GM23338 (cell line): ENCODE data around the gene PARP3. TPM values are rescaled to one million over a fixed set of nuclear protein-coding genes. Genes with fewer than 3 reads are reported as not detected.

ENCODE experiments used
- ATAC-seq: fragments of 200-7000 bp; cut with Tn5 transposase; 3 replicates; pipeline ENCODE4 v1.9.1; 2020
- DNase-seq: peaks from one replicate; pipeline ENCODE4 v3.0.0-alpha.2; 2015; ENCODE audit warnings: low spot score
- H2AFZ ChIP-seq: fragments of 200-600 bp; sonication (generic); 2 replicates; pipeline ENCODE4 v1.8.0; 2016; ENCODE audit warnings: antibody characterized with exemption, mild to moderate bottlenecking, moderate library complexity
- H3F3A ChIP-seq: fragments of 200-600 bp; sonication (generic); replicated peaks from 2 replicates; pipeline ENCODE4 v1.8.0; 2017; ENCODE audit warnings: antibody characterized with exemption, mixed run types, low read depth
- H3K27ac ChIP-seq: fragments of 200-600 bp; sonication (generic); 2 replicates; pipeline ENCODE4 v1.6.1; 2016; ENCODE audit warnings: low read depth
- H3K27me3 ChIP-seq: fragments of 200-600 bp; sonication (generic); 2 replicates; pipeline ENCODE4 v1.8.0; 2016; ENCODE audit warnings: mild to moderate bottlenecking, mixed run types, moderate library complexity; ENCODE audit not compliant: insufficient read depth
- H3K36me3 ChIP-seq: fragments of 200-600 bp; sonication (generic); 2 replicates; pipeline ENCODE4 v1.8.0; 2016; ENCODE audit warnings: mild to moderate bottlenecking; ENCODE audit not compliant: insufficient read depth
- H3K4me1 ChIP-seq: fragments of 200-600 bp; sonication (generic); 2 replicates; pipeline ENCODE4 v1.8.0; 2016; ENCODE audit warnings: mild to moderate bottlenecking, moderate library complexity; ENCODE audit not compliant: insufficient read depth
- H3K4me2 ChIP-seq: fragments of 200-600 bp; sonication (generic); 2 replicates; pipeline ENCODE4 v1.7.1; 2017; ENCODE audit warnings: mixed run types
- H3K4me3 ChIP-seq: fragments of 200-600 bp; sonication (generic); 2 replicates; pipeline ENCODE4 v1.6.1; 2016; ENCODE audit warnings: mixed run types
- H3K79me2 ChIP-seq: fragments of 200-600 bp; sonication (generic); replicated peaks from 2 replicates; pipeline ENCODE4 v1.8.0; 2017; ENCODE audit warnings: mild to moderate bottlenecking; ENCODE audit not compliant: insufficient read depth
- H3K9me2 ChIP-seq: fragments of 200-600 bp; sonication (generic); 2 replicates; pipeline ENCODE4 v1.8.0; 2017; ENCODE audit not compliant: insufficient read depth
- H4K20me1 ChIP-seq: fragments of 200-600 bp; sonication (generic); replicated peaks from 2 replicates; pipeline ENCODE4 v1.8.0; 2017; ENCODE audit warnings: mild to moderate bottlenecking; ENCODE audit not compliant: insufficient read depth
- H3K27ac Mint-ChIP-seq: 2 replicates; pipeline ENCODE4 v1.8.0; 2020; ENCODE audit warnings: inconsistent platforms, mild to moderate bottlenecking, moderate library complexity, mixed read lengths
- H3K27me3 Mint-ChIP-seq: 3 replicates; pipeline ENCODE4 v1.8.0; 2022; ENCODE audit warnings: low read depth, mild to moderate bottlenecking, moderate library complexity, mixed read lengths, inconsistent platforms; ENCODE audit not compliant: insufficient read depth, poor library complexity
- H3K36me3 Mint-ChIP-seq: 3 replicates; pipeline ENCODE4 v1.8.0; 2021; ENCODE audit warnings: low read depth, mild to moderate bottlenecking, inconsistent platforms, moderate library complexity, mixed read lengths
- H3K4me1 Mint-ChIP-seq: 3 replicates; pipeline ENCODE4 v1.8.0; 2020; ENCODE audit warnings: mild to moderate bottlenecking, inconsistent platforms, mixed read lengths
- H3K4me3 Mint-ChIP-seq: 3 replicates; pipeline ENCODE4 v1.8.0; 2021; ENCODE audit warnings: moderate library complexity, mild to moderate bottlenecking, inconsistent platforms, mixed read lengths
- H3K9me3 Mint-ChIP-seq: 3 replicates; pipeline ENCODE4 v1.8.0; 2020; ENCODE audit warnings: moderate library complexity, mild to moderate bottlenecking, inconsistent platforms, mixed read lengths
- CREB1 ChIP-seq: fragments of 250-450 bp; sonication (Bioruptor Pico); IDR thresholded peaks from 2 replicates; pipeline ENCODE4 v1.5.0; 2020; ENCODE audit warnings: low read depth, mild to moderate bottlenecking, moderate library complexity
- ETS1 ChIP-seq: IDR thresholded peaks from 2 replicates; pipeline ENCODE4 v1.6.1; 2016; ENCODE audit warnings: antibody characterized with exemption
- EZH2 ChIP-seq: fragments of 200-600 bp; sonication (generic); IDR thresholded peaks from one replicate; pipeline ENCODE4 v1.8.0; 2017; ENCODE audit warnings: antibody characterized with exemption, mild to moderate bottlenecking, low read depth; ENCODE audit not compliant: unreplicated experiment
- NANOG ChIP-seq: IDR thresholded peaks from 2 replicates; pipeline ENCODE4 v1.6.1; 2016; ENCODE audit warnings: antibody characterized with exemption, borderline replicate concordance
- STAT1 ChIP-seq: IDR thresholded peaks from one replicate; pipeline ENCODE4 v1.6.1; 2016; ENCODE audit warnings: antibody characterized with exemption; ENCODE audit not compliant: unreplicated experiment
- polyA plus RNA-seq: library from polyadenylated mRNA; unstranded; fragments of >200 nt; fragmentation: Nextera tagmentation; extraction: Ambion mirVana; gene quantifications from 2 replicates; pipeline ENCODE4 v1.2.1, GENCODE V29; 2016
- total RNA-seq: library from RNA; depleted of rRNA; stranded (reverse); fragments of >200 nt; shearing (Covaris generic); gene quantifications from 2 replicates; pipeline ENCODE4 v1.2.3, GENCODE V29; 2014
- TF ChIP-seq, protein P1 (sequence below): fragments of 250-450 bp; sonication (Bioruptor Pico); IDR thresholded peaks from 2 replicates; pipeline ENCODE4 v1.5.0; 2020; ENCODE audit warnings: mild to moderate bottlenecking, moderate library complexity
- TF ChIP-seq, protein P2 (sequence below): IDR thresholded peaks from one replicate; pipeline ENCODE4 v1.6.1; 2018; ENCODE audit warnings: antibody characterized with exemption; ENCODE audit not compliant: unreplicated experiment
- TF ChIP-seq, protein P3 (sequence below), 2 experiments: fragments of 200-600 bp in 1 of 2; sonication (generic) in 1 of 2; conservative IDR thresholded peaks; 2 replicates each; pipeline versions ENCODE4 v1.5.1 to v1.6.1; 2016 to 2017; ENCODE audit warnings: antibody characterized with exemption in 2 of 2, low read depth in 2 of 2, mild to moderate bottlenecking in 2 of 2, moderate library complexity in 1 of 2

PARP3 gene
- total and polyA plus RNA-seq, 2 experiments from 2014 or later = 0.76 to 1.1 TPM

GRCh38 chr3:51966486-51966885, 24.3 kb downstream of the PARP3 start (continued):
- TF ChIP-seq STAT1 (no peak), NANOG (no peak), ETS1 (no peak)
- TF ChIP-seq, protein P1, sequence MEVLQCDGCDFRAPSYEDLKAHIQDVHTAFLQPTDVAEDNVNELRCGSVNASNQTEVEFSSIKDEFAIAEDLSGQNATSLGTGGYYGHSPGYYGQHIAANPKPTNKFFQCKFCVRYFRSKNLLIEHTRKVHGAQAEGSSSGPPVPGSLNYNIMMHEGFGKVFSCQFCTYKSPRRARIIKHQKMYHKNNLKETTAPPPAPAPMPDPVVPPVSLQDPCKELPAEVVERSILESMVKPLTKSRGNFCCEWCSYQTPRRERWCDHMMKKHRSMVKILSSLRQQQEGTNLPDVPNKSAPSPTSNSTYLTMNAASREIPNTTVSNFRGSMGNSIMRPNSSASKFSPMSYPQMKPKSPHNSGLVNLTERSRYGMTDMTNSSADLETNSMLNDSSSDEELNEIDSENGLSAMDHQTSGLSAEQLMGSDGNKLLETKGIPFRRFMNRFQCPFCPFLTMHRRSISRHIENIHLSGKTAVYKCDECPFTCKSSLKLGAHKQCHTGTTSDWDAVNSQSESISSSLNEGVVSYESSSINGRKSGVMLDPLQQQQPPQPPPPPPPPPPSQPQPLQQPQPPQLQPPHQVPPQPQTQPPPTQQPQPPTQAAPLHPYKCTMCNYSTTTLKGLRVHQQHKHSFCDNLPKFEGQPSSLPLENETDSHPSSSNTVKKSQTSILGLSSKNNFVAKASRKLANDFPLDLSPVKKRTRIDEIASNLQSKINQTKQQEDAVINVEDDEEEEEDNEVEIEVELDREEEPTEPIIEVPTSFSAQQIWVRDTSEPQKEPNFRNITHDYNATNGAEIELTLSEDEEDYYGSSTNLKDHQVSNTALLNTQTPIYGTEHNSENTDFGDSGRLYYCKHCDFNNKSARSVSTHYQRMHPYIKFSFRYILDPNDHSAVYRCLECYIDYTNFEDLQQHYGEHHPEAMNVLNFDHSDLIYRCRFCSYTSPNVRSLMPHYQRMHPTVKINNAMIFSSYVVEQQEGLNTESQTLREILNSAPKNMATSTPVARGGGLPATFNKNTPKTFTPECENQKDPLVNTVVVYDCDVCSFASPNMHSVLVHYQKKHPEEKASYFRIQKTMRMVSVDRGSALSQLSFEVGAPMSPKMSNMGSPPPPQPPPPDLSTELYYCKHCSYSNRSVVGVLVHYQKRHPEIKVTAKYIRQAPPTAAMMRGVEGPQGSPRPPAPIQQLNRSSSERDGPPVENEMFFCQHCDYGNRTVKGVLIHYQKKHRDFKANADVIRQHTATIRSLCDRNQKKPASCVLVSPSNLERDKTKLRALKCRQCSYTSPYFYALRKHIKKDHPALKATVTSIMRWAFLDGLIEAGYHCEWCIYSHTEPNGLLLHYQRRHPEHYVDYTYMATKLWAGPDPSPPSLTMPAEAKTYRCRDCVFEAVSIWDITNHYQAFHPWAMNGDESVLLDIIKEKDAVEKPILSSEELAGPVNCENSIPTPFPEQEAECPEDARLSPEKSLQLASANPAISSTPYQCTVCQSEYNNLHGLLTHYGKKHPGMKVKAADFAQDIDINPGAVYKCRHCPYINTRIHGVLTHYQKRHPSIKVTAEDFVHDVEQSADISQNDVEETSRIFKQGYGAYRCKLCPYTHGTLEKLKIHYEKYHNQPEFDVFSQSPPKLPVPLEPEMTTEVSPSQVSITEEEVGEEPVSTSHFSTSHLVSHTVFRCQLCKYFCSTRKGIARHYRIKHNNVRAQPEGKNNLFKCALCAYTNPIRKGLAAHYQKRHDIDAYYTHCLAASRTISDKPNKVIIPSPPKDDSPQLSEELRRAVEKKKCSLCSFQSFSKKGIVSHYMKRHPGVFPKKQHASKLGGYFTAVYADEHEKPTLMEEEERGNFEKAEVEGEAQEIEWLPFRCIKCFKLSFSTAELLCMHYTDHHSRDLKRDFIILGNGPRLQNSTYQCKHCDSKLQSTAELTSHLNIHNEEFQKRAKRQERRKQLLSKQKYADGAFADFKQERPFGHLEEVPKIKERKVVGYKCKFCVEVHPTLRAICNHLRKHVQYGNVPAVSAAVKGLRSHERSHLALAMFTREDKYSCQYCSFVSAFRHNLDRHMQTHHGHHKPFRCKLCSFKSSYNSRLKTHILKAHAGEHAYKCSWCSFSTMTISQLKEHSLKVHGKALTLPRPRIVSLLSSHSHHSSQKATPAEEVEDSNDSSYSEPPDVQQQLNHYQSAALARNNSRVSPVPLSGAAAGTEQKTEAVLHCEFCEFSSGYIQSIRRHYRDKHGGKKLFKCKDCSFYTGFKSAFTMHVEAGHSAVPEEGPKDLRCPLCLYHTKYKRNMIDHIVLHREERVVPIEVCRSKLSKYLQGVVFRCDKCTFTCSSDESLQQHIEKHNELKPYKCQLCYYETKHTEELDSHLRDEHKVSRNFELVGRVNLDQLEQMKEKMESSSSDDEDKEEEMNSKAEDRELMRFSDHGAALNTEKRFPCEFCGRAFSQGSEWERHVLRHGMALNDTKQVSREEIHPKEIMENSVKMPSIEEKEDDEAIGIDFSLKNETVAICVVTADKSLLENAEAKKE (CRISPR knock-in tag) = no peak

DNA sequence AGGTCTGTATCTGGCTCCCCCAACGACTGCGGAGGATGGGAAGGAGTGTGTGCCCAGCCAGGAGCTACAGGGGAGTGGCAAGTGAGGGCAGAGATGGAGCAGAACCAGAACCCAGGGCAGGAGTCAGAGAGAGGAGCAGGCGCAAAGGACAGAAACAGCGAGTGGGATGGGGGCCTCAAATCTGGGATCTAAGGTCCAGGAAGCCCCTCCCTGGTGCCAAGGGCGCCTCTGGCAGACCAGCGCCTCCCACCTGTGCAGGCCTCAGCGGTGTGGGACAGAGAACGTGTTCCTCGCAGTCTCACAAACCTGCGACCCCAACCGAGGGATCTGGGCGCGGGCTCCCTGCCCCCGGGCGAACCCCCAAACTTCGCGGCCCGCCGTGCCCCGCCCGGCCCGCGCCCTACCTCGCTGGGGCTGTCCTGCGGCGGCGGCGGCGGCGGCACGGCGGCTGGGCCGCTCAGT, 24.8 kb downstream of the PARP3 start:
- Histone ChIP-seq H3K4me2 (peak overlapping the region; percentile 85), H3K27ac (no peak overlapping the region), H2AFZ (no peak overlapping the region), H3K4me3 (peak overlapping the region; percentile 62), H3K36me3 (no peaks in the 10 kb centered on the region), H3K4me1 (peaks cover 37% of the 10 kb centered on the region), H3K27me3 (peaks cover 9% of the 10 kb centered on the region; the same call in 1 of the 2 replicates), H3K79me2 (no peaks in the 10 kb centered on the region), H3K9me2 (no peaks in the 10 kb centered on the region), H4K20me1 (no peaks in the 10 kb centered on the region), H3F3A (peaks cover 13% of the 10 kb centered on the region; the same call in 1 of the 2 replicates)
- H3K9me3 Mint-ChIP-seq = no peaks in the 10 kb centered on the region; the same call in 2 of the 3 replicates
- H3K27me3 Mint-ChIP-seq = peaks cover 28% of the 10 kb centered on the region
- H3K27ac Mint-ChIP-seq = no peak overlapping the region
- no peak; the same call in 2 of the 3 replicates for ATAC-seq
- peaks cover 57% of the 10 kb centered on the region for H3K4me1 Mint-ChIP-seq
- peak overlapping the region; percentile 79 for H3K4me3 Mint-ChIP-seq
- no peak for DNase-seq
- H3K36me3 Mint-ChIP-seq = peaks cover 7% of the 10 kb centered on the region; the same call in 2 of the 3 replicates
- TF ChIP-seq, protein P2, sequence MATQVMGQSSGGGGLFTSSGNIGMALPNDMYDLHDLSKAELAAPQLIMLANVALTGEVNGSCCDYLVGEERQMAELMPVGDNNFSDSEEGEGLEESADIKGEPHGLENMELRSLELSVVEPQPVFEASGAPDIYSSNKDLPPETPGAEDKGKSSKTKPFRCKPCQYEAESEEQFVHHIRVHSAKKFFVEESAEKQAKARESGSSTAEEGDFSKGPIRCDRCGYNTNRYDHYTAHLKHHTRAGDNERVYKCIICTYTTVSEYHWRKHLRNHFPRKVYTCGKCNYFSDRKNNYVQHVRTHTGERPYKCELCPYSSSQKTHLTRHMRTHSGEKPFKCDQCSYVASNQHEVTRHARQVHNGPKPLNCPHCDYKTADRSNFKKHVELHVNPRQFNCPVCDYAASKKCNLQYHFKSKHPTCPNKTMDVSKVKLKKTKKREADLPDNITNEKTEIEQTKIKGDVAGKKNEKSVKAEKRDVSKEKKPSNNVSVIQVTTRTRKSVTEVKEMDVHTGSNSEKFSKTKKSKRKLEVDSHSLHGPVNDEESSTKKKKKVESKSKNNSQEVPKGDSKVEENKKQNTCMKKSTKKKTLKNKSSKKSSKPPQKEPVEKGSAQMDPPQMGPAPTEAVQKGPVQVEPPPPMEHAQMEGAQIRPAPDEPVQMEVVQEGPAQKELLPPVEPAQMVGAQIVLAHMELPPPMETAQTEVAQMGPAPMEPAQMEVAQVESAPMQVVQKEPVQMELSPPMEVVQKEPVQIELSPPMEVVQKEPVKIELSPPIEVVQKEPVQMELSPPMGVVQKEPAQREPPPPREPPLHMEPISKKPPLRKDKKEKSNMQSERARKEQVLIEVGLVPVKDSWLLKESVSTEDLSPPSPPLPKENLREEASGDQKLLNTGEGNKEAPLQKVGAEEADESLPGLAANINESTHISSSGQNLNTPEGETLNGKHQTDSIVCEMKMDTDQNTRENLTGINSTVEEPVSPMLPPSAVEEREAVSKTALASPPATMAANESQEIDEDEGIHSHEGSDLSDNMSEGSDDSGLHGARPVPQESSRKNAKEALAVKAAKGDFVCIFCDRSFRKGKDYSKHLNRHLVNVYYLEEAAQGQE = no peak
- TF ChIP-seq CREB1 (CRISPR knock-in tag) (no peak), EZH2 (no peak), NANOG (no peak)
- TF ChIP-seq, protein P3, sequence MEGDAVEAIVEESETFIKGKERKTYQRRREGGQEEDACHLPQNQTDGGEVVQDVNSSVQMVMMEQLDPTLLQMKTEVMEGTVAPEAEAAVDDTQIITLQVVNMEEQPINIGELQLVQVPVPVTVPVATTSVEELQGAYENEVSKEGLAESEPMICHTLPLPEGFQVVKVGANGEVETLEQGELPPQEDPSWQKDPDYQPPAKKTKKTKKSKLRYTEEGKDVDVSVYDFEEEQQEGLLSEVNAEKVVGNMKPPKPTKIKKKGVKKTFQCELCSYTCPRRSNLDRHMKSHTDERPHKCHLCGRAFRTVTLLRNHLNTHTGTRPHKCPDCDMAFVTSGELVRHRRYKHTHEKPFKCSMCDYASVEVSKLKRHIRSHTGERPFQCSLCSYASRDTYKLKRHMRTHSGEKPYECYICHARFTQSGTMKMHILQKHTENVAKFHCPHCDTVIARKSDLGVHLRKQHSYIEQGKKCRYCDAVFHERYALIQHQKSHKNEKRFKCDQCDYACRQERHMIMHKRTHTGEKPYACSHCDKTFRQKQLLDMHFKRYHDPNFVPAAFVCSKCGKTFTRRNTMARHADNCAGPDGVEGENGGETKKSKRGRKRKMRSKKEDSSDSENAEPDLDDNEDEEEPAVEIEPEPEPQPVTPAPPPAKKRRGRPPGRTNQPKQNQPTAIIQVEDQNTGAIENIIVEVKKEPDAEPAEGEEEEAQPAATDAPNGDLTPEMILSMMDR (conservative IDR thresholded peaks at IDR 0.05; ENCODE audit: low read depth in 2 of 2) = no peak
